GM21515 (cell line): Measurements from ENCODE around the gene CACNA1C.

Experiments
- ATAC-seq: cut with Tn5 transposase; IDR thresholded peaks from one replicate; pipeline ENCODE4 v1.9.1; 2021; ENCODE audit not compliant: unreplicated experiment

The CACNA1C gene

DNA sequence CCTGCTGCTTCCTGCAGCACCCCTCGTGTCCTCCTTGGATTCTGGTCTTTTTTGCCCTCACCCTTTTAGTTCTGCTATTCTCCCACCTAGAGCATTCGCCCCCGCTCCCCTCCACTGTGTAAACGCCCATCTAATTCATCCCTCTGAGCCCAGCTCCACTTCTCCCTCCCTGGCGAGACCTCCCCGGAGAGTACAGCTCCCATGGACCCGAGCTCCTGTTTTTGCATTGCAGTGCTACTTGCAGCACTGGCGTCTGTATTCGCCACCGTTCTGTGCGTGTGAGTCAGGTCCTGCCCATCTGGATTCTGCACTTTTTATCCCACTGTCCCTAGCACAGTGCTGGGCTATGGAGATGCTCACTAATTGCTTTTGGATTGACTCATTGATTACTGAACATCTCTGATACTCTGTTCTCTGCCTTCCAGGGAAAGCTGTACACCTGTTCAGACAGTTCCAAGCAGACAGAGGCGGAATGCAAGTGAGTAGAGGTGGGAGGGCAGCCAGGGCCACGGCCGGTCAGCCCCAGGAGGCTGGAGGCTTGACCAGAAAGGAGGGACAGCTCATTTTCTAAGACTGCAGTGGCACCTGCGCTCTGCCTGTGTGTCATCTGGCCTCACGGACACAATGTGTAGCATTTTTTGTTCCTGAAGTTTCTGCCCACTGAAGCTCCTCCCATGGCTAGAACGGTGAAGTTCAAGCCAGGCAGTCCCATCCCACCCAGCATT lies 553.6 kb downstream of the CACNA1C start:
- ATAC-seq: no peak

DNA sequence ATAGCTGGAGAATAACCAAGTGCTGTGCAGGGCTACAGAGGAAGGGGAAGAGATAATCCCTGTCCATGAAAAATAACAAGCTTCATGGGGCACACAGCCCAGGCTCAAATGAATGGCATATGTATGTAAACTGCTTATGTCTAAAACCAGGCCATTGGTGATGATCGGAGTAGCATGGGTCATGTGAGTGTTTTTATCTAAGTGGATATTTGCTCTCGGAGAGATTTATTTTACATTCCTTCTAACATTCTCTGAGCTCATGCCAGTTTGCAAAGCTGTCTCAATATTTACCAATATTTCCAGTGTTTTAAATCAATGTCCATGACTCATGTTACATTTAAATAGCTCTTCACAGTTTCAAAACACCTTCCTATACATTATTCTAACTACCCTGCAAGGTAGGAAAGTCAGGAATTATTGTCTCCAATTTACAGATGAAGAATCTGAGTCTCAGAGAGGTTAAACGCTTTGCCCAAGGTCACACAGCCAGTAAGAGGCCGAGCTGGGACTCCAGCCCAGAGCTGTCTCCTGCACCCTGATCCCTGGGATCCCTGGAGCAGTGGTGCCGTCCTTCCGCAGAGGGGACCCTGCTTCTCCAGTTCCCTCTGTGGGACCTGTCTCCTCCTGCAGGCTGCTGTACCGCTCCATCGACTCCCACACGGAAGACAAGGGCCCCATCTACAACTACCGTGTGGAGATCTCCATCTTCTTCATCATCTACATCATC lies 555.3 kb downstream of the CACNA1C start:
- no peak for ATAC-seq

DNA sequence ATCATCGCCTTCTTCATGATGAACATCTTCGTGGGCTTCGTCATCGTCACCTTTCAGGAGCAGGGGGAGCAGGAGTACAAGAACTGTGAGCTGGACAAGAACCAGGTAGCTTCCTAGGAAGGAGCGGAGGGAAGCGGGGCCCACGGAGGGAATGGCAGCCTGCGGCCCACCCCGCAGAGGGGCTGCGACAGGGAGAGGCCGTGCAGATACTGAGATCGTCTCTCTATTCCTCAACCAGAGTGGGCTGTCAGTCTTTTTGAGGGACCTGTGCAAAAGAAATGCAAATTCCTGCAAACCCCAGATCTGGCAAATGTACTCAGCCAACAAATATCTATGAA lies 555.8 kb downstream of the CACNA1C start:
- no peak for ATAC-seq

DNA sequence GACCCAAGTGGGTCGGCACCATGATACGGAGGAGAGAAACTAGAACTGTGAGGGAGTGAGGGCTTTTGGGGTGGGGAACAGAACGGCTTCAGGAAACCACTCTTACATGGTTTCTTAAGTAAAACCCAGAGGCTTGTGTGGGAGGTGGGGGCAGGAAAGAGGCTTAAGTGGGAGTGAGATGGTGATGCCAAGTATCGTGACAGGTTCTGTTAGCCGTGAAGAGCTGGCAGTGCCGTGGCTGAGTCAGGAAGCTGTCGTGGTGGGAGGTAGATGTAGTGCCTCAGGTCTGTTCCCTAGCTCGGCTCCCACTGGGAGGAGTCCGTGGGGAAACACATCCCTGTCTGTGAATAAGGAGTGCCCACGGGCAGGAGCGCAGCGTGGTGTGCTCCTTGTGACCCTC lies 556.2 kb downstream of the CACNA1C start:
- ATAC-seq: no peak

DNA sequence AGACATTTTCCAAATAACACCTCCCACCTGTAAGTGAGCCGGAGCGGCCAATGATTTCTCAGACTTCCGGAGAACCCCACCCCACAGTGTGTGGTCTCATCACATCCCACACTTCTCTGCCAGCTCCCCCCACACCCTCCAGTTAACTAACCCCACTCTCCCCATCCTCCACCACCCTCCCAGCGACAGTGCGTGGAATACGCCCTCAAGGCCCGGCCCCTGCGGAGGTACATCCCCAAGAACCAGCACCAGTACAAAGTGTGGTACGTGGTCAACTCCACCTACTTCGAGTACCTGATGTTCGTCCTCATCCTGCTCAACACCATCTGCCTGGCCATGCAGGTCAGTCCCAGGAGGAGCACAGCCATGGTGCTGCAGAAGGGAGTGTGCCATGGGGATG lies 557.6 kb downstream of the CACNA1C start:
- no peak for ATAC-seq

DNA sequence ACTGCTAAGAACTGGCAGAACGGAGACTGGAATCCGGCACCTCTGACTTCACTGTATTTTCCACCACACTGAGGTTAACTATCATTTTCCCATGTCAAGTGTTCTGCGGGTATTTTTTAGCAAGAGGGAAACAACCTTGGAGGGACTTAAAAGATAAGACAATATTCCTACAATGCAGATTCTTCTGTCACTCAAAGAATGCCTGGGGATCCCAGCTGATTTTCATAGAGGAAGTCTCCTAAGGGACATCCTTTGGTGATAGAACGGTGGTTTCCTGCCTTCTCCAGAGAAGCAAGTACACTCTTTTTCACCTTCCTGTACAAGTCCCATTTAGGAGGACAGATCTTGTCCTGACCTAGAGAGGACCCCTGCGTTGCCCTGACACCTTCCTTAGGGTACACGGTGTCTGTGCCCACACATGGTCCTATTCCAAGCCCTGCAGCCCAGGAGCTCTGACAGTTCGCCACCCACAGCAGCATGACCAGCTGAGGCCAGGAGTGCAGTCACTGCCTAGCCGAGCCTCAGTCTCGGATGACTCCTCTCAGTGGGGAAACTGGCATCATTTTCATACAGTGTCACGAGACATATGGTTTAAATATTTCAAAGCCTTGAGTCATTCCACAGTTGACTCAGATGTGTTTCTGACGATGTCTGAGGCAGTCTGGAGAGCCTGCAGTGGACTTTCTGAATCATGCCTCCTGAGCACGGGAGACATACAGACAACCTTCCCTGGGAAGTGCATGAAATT lies 560.7 kb downstream of the CACNA1C start:
- ATAC-seq: no peak

DNA sequence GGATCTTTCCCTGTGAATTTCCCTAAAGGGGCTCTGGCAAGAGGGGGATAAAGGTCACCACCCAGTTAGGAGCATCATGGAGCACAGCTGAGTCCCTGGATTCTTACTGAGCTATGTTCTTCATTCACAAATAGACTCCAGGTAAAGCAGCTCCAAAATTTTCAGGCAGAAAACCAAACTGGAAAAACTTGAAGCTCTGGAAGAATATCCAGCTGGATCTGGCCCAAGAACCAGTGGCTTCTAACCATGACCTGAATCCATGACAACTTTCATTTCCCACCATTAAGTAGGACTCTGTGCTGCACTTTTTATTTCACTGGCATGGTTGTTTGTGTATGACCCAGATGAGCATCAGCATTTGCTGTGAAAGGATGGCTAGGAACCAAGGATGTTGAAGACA lies 561.6 kb downstream of the CACNA1C start:
- no peak for ATAC-seq

DNA sequence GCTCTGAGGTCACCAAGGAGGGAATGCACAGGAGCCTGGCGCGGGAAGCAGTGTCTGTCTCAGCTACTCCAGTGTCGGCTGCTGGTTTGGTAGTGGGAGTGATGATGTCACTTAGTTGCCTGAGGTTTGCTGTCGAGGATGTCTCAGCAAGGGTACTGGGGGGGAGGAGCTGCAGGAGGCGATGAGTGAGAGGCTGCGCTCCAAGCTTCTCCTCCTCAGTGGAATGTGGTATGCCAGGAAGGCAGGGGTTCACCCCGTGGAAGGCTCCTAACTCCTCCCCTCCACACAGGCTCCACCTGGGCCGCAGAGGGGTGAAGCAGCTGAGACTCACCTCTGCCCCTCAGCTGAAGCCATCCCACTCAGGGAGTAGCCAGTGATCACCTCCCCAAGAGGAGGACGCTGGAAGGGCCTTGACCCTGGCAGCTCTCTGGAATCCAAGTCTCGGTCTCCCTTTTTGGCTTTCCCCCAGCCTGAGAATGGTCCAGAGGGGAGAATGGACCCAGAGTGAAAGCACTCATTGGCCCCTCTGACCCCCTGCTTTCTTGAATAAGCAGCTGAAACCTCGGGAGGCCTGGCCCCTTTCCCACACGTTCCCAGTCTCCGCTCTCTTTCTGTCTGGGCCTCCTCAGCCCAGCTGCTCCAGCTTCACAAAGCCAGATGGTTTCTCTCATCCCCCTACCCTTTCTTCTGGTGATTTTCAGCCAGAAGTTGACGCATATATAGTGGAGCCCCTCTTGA lies 563.0 kb downstream of the CACNA1C start:
- ATAC-seq: no peak

DNA sequence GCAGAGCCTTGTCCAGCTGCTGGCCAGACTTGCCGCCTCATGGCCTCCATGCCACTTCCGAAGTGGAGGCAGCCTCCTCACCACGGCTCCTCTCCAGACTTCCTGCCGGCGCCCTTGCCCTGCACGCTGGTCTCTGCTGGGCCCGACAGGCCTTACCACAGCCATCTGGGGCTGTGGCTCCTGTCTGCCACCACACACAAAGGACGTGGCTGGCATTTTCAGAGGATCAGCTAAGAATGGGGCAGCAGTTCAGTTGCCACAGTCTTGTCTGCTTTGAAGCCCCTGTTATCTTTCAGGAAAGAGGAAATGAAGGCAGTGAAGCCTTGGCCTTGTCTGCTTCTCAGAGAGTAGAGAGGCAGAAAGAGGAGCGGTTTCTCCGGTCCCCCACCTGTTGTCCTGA lies 564.0 kb downstream of the CACNA1C start:
- ATAC-seq: no peak

DNA sequence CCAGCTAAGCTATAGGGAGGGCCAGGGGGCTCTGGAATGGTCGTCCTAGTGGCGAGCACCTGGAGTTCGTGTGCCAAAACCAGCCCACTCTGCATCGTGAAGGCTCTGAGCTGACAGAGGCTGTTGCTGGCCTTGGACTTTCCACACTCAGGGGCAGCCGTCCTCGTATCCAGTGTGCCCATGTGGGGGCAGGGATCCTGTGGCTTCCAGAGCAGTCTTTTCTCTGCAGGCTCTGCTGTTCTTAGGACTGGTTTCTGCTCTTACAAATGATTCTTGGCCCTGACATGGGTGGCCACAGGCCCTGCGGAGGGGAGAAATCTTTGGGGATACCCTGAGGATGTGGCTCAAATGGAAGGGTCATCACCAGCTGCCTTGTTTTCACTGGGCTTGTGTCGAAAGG lies 564.6 kb downstream of the CACNA1C start:
- no peak for ATAC-seq

DNA sequence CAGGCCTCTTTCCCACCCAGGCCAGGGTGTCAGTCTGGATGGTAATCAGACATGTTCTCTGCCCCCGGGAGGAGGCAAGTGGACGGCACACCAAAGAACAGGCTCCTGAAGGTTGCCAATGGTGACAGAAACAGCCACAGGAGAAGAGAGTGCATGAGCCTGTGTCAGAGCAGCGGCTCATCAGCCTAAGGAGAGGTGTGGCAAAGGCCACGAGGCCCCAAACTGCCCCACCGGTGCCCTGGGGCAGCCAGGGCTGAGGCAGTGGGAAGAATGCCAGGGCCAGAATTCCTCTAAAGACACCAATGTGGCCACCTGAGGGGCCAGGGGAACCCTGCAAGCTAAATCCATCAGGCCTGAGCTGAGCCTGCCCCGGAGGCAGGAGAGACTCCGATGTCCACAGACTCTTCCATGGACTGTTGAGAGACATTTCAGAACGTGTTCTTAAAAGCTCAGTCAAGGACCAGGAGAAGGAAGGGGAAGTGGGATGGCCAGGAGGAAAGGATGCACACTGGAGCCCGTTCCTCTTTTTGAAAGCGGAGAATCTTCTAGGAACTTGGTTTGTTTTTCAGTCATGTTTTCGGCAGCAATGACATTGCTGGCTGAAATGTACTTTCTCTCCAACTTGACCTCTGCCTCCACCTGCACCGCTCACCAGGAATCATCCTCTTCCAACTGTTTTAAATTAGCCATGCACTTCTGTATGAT lies 565.7 kb downstream of the CACNA1C start:
- ATAC-seq: no peak

DNA sequence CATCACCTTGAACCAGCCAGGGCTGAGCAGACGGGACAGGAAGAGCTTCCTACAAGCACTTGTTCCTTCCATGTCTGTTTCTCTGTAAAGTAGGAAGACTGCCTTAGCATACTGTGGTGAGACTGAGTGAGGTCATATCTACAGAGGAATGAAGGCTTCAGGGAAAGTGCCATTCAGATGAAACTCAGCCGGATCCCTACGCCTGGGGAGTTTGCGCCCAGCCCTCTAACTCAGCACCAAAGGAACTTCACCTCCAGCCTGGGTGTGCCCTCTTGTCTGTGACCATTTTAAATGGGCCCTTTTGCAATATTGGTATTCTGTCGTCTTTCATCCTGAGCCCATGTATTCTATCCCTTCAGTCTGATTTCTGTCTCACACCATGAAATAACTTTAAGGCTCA lies 566.3 kb downstream of the CACNA1C start:
- no peak for ATAC-seq

DNA sequence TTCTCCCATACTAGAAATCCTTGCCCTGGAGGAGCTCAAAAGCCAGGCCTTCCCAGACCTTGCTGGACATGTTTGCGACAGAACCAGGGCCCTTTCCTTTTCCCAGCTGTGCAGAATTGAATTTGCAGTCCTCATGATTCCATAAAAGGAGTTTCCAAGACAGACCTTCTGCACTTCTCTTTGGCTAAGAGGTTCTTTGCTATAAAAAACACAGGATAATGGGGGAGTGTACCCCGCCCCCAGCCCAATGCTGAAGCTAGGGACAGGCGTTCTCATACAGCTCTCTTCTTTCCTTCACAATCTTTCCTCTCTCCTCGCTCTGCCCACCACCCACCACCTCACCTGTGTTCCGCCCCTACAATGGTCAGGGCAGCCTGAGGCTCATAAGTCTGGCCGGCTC lies 569.7 kb downstream of the CACNA1C start:
- no peak for ATAC-seq

DNA sequence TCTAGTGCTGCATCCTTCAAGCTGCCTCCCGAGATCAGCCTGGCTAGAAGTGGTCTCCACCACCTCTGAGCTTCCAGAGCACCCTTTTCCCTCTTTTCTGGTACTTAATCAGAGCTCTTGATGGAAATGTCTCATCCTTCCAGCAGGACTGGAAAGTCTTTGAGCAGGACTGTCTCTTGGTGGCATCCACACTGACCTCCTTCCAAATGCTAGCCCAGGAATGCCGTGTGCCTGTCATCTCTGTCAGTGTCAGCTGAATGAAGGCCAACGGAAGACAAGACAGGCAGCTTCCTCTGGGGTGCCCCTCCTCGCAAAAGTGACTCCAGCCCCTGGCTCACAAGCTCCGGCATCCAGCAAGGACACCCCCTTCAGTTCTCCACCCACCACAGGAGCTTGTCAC lies 570.7 kb downstream of the CACNA1C start:
- ATAC-seq: no peak

DNA sequence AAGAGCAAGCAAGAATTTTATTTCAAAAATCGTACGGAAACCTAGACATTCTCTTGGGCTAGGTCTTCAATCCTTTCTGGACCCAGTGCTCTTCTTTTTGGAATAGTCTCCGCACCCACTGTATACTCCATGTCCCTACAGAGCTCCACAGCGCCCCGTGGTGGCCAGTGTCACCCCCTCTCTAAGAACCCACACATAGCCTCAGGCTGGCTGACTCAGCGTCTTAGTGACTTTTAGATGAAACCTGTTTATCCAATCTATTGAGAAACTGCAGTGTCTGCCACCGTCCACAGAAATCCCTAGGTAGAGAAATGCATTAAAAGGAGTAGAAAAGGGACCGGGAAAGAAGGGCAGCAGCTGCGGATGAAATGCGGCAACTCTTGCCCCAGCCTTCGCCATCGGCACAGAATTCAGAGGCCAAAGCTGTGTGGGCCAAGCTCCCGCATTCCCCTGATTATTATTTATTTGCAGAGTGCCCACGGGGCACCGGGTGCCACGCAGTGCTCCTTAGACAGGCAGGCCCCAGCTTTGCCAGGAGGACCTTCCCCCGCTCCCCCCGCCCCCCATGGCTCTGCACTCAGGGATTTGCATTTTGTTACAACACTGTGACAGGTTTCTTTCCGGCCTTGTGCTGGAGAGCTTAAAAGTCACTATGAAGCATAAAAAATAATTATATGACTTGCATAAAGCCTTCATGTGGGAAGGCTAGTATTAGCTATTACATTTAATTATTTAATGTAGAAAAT lies 571.9 kb downstream of the CACNA1C start:
- ATAC-seq: no peak

DNA sequence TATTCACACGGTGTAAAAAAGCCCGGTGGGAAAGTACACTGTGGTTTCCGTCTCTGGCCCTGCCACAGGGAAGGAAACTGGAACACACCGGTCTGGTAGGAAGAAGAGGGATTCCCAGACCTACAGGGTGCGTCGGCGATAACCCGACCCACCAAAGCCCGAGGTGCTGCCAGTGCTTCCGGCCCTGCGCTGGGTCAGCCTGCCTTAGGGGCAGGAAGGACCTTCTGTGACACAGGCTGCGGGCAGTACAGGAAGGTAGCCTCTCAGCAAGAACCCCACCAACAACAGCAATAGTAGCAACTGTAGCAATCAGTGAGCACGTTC lies 572.5 kb downstream of the CACNA1C start:
- no peak for ATAC-seq

DNA sequence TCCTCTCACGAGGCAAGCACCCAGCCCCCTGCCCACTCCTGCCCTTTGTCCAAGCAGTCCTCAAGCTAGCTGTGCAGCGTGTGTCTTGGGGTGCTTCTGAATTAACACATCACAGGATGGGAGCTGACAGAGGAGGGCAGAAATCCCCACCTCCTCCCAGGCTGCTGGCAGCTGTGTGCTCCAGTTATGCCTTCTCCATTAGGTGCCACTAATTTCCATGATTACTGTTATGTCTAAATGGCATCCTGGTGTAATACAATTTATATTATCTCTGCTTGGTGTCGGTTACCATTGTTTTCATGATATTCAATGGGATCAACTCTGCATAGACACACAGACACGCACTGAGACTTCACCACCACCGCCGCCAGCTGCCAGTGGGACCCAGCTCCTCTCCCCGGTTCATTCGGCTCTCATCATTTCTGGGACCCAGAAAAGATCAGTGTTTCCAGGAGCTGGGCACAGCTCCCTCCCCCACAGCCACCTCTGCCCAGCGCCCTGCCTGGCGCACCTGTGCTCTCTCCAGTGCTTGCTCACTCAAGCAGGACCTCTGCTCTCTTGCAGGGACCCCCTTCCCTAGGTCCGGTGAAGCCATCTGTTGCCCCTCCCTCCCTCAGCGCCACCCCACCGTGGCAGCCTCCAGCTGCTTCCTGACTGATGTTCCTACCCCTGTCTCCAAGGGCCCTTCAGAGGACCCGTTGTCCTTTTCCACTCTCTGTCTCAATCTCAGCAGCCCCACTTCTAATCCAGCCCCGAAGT lies 574.5 kb downstream of the CACNA1C start:
- no peak for ATAC-seq

DNA sequence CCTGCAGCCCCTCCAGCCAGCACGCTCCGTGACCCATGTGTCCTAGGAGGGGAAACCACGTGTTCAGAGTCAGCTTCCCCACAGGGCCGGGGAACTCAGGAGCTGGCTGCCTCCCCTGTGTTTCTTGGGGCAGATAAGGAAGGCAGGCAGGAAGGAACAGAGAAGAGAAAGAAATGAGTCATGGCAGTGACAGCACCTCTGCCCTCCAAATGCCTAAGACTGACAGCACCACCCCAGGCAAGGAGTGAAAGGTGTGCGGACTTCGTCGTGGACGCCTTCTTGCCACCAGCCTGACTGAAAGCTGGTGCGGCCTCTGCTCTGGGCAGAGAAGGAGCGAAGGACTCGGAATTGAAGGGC lies 575.0 kb downstream of the CACNA1C start:
- ATAC-seq: no peak

DNA sequence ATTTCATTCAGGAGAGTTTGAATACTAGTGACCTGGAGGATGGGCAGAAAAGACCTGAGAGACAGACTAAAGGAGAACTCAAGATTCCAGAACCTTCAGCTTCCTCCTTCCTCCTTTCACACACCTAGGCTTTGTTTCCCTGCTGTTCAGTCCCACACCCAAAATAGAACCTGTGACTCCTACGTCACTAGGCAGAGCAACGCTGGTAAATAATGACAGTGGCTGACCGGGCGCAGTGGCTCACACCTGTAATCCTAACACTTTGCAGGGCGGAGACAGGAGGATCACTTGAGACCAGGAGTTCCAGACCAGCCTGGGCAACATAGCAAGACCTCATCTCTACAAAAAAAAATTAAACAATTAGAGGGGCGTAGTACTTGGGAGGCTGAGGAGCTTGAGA lies 575.6 kb downstream of the CACNA1C start:
- ATAC-seq: no peak

DNA sequence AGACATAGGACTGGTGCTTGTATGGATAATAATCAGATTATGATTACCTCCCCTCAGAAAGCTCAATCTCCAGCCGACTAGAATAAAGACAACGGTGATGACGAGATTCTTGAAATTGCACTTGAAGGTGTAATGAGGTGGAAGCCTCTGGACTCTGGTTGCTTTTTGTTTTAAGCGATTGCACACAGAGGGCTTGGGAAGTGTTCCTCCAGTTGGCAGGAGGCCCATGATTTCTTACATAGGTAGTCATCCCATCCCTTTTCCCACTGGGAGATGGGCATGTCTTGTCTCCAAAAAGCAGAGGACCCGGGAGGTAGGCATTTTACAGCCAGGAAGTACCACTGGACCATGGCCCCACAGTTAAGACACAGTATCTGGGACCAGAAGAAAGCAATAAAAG lies 576.3 kb downstream of the CACNA1C start:
- ATAC-seq: no peak
